Measurements from ENCODE around the gene EXOC3.

GRCh38 chr5:444226-444625 is 1.2 kb downstream of the EXOC3 start:
- TF ChIP-seq POLR2A (IDR thresholded peaks at IDR 0.05) (no peak), CTCF (IDR thresholded peaks at IDR 0.05) (no peak)
